H1 (cell line): ENCODE data around the gene CAPN10. TPM values are rescaled to one million over a fixed set of nuclear protein-coding genes. Genes with fewer than 3 reads are reported as not detected.

Source experiments
- CTCF ChIA-PET: fragments of 300-600 bp; sonication (Branson Sonifier 250); formaldehyde crosslinking; loops from one replicate; lab custom pipeline; 2021; ENCODE audit not compliant: partially characterized antibody; lab: Charles Lee
- POLR2A ChIA-PET: fragments of 300-600 bp; sonication (Branson Sonifier 250); formaldehyde crosslinking; loops from one replicate; lab custom pipeline; 2021; ENCODE audit warnings: inconsistent platforms; ENCODE audit not compliant: partially characterized antibody; lab: Charles Lee
- DNase-seq, 2 experiments: peaks; one replicate each; pipeline versions ENCODE4 v3.0.0 to v3.0.0-alpha.2; 2010 to 2022; ENCODE audit warnings: low spot score in 2 of 2, low read depth in 1 of 2, mixed read lengths in 1 of 2
- FAIRE-seq: peaks from 2 replicates; lab custom pipeline; 2011; peaks lifted over from hg19 to GRCh38; lab: Jason Lieb, UNC
- H2AFZ ChIP-seq: 2 replicates; pipeline ENCODE4 v1.8.1; 2012; ENCODE audit warnings: low read length, inconsistent platforms
- H2AK5ac ChIP-seq: 2 replicates; pipeline ENCODE4 v1.6.1; 2013; ENCODE audit warnings: low read depth, low read length
- H2BK120ac ChIP-seq: replicated peaks from 2 replicates; pipeline ENCODE3; 2013; ENCODE audit warnings: low read depth, low read length, inconsistent platforms
- H2BK12ac ChIP-seq: 2 replicates; pipeline ENCODE4 v1.6.1; 2013; ENCODE audit warnings: low read depth, low read length
- H2BK15ac ChIP-seq: 2 replicates; pipeline ENCODE4 v1.6.1; 2013; ENCODE audit warnings: low read length
- H2BK20ac ChIP-seq: 2 replicates; pipeline ENCODE4 v1.6.1; 2013; ENCODE audit warnings: low read length
- H2BK5ac ChIP-seq: 2 replicates; pipeline ENCODE4 v1.6.1; 2013; ENCODE audit warnings: low read depth, low read length
- H3K14ac ChIP-seq: 2 replicates; pipeline ENCODE4 v1.6.1; 2013; ENCODE audit warnings: inconsistent platforms; ENCODE audit not compliant: insufficient read length
- H3K18ac ChIP-seq: 2 replicates; pipeline ENCODE4 v1.6.1; 2013; ENCODE audit warnings: low read length; ENCODE audit errors: extremely low read depth
- H3K23ac ChIP-seq: 2 replicates; pipeline ENCODE4 v1.6.1; 2013; ENCODE audit warnings: inconsistent platforms; ENCODE audit not compliant: insufficient read length
- H3K23me2 ChIP-seq: 2 replicates; pipeline ENCODE4 v1.6.1; 2013; ENCODE audit warnings: low read depth, low read length
- H3K27ac ChIP-seq: 2 replicates; pipeline ENCODE4 v1.6.1; 2011; ENCODE audit warnings: low read depth, low read length, inconsistent platforms
- H3K27me3 ChIP-seq, 4 experiments: replicated peaks in 1 of 4; 1 replicate in 1 of 4; 2 replicates in 3 of 4; pipeline versions ENCODE4 v1.6.1 to v1.8.1; 2011 to 2013; ENCODE audit warnings: low read length in 3 of 4, mild to moderate bottlenecking in 3 of 4, inconsistent platforms in 2 of 4, mixed read lengths in 2 of 4, moderate library complexity in 1 of 4; ENCODE audit not compliant: control insufficient read depth in 3 of 4, insufficient read depth in 3 of 4; ENCODE audit errors: extremely low read depth in 1 of 4
- H3K36me3 ChIP-seq, 4 experiments: 2 replicates each; pipeline versions ENCODE4 v1.6.1 to v1.8.1; 2011 to 2013; ENCODE audit warnings: mild to moderate bottlenecking in 4 of 4, low read length in 3 of 4, moderate library complexity in 2 of 4, control low read depth in 1 of 4, inconsistent platforms in 1 of 4; ENCODE audit not compliant: insufficient read depth in 4 of 4, control insufficient read depth in 2 of 4
- H3K4ac ChIP-seq: replicated peaks from 2 replicates; pipeline ENCODE3; 2013; ENCODE audit warnings: low read length, low read depth, mixed read lengths, inconsistent platforms; ENCODE audit not compliant: insufficient read length
- H3K4me1 ChIP-seq, 4 experiments: replicated peaks in 1 of 4; 1 replicate in 1 of 4; 2 replicates in 3 of 4; pipeline versions ENCODE4 v1.6.1 to v1.8.1; 2011 to 2013; ENCODE audit warnings: low read length in 3 of 4, inconsistent platforms in 2 of 4, mixed read lengths in 1 of 4; ENCODE audit not compliant: insufficient read depth in 4 of 4, control insufficient read depth in 3 of 4
- H3K4me2 ChIP-seq, 2 experiments: 2 replicates each; pipeline versions ENCODE4 v1.6.1 to v1.8.1; 2011 to 2013; ENCODE audit warnings: low read depth in 2 of 2, low read length in 2 of 2, control low read depth in 1 of 2, inconsistent platforms in 1 of 2, mild to moderate bottlenecking in 1 of 2; ENCODE audit not compliant: insufficient read depth in 1 of 2
- H3K4me3 ChIP-seq, 4 experiments: fragments of 200-600, 300-600 bp in 1 of 4; sonication (generic), shearing (Covaris generic), sonication (Bioruptor Twin) in 1 of 4; 2 replicates each; pipeline versions ENCODE4 v1.5.1 to v1.8.1; 2011 to 2016; ENCODE audit warnings: low read length in 4 of 4, low read depth in 3 of 4, control low read depth in 2 of 4, inconsistent platforms in 2 of 4, mild to moderate bottlenecking in 2 of 4, mixed read lengths in 1 of 4, moderate library complexity in 1 of 4; ENCODE audit not compliant: insufficient read depth in 2 of 4; ENCODE audit errors: extremely low read depth in 1 of 4
- H3K56ac ChIP-seq: replicated peaks from 2 replicates; pipeline ENCODE3; 2013; ENCODE audit warnings: low read depth, mild to moderate bottlenecking, mixed read lengths, low read length, inconsistent platforms; ENCODE audit not compliant: insufficient read length
- H3K79me1 ChIP-seq: 2 replicates; pipeline ENCODE4 v1.6.1; 2013; ENCODE audit warnings: low read depth, low read length, control low read depth
- H3K79me2 ChIP-seq, 2 experiments: 2 replicates each; pipeline versions ENCODE4 v1.6.1 to v1.8.1; 2012 to 2013; ENCODE audit warnings: low read length in 2 of 2, mild to moderate bottlenecking in 2 of 2, inconsistent platforms in 1 of 2; ENCODE audit not compliant: insufficient read depth in 2 of 2, control insufficient read depth in 1 of 2
- H3K9ac ChIP-seq, 4 experiments: replicated peaks in 1 of 4; 1 replicate in 1 of 4; 2 replicates in 3 of 4; pipeline versions ENCODE4 v1.6.1 to v1.8.1; 2011 to 2013; ENCODE audit warnings: low read depth in 3 of 4, low read length in 3 of 4, control low read depth in 2 of 4, mild to moderate bottlenecking in 2 of 4, moderate library complexity in 2 of 4, inconsistent platforms in 1 of 4; ENCODE audit errors: extremely low read depth in 1 of 4
- H3K9me3 ChIP-seq, 2 experiments: 2 replicates each; pipeline versions ENCODE4 v1.6.1 to v1.8.1; 2012 to 2013; ENCODE audit warnings: mild to moderate bottlenecking in 2 of 2, moderate library complexity in 2 of 2, control low read depth in 1 of 2, inconsistent platforms in 1 of 2, low read depth in 1 of 2, low read length in 1 of 2, mixed read lengths in 1 of 2; ENCODE audit not compliant: insufficient read depth in 2 of 2
- H4K20me1 ChIP-seq, 2 experiments: replicated peaks in 1 of 2; 2 replicates each; pipeline versions ENCODE3 to v1.8.1; 2011 to 2013; ENCODE audit warnings: inconsistent platforms in 2 of 2, low read length in 2 of 2, mild to moderate bottlenecking in 1 of 2; ENCODE audit not compliant: insufficient read depth in 2 of 2, control insufficient read depth in 1 of 2
- H4K5ac ChIP-seq: 2 replicates; pipeline ENCODE4 v1.6.1; 2013; ENCODE audit warnings: low read length, low read depth, mixed read lengths, inconsistent platforms; ENCODE audit not compliant: insufficient read length
- H4K8ac ChIP-seq: 2 replicates; pipeline ENCODE4 v1.8.0; 2013; ENCODE audit warnings: mild to moderate bottlenecking, moderate library complexity, low read length, inconsistent platforms; ENCODE audit not compliant: insufficient read depth; ENCODE audit errors: extremely low read depth
- H4K91ac ChIP-seq: replicated peaks from 2 replicates; pipeline ENCODE3; 2013; ENCODE audit warnings: low read length, mixed read lengths, inconsistent platforms; ENCODE audit not compliant: insufficient read length
- ASH2L ChIP-seq: fragments of 200-600, 300-600 bp; sonication (generic); IDR thresholded peaks from one replicate; pipeline ENCODE4 v1.7.1; 2017; ENCODE audit warnings: low read length
- BCL11A ChIP-seq, 2 experiments: IDR thresholded peaks; one replicate each; pipeline ENCODE4 v1.6.1; 2011; ENCODE audit warnings: low read depth in 2 of 2, low read length in 2 of 2, mild to moderate bottlenecking in 2 of 2
- FOSL1 ChIP-seq: IDR thresholded peaks from 2 replicates; pipeline ENCODE4 v1.6.1; 2011; ENCODE audit warnings: mild to moderate bottlenecking, low read depth, low read length, moderate library complexity; ENCODE audit not compliant: insufficient read depth
- GABPA ChIP-seq: IDR thresholded peaks from 2 replicates; pipeline ENCODE4 v1.6.1; 2011; ENCODE audit warnings: mild to moderate bottlenecking, low read length, moderate library complexity, borderline replicate concordance; ENCODE audit not compliant: insufficient read depth
- KDM4A ChIP-seq: IDR thresholded peaks from one replicate; pipeline ENCODE4 v1.7.1; 2012; ENCODE audit warnings: low read depth, mild to moderate bottlenecking, moderate library complexity, low read length, inconsistent platforms; ENCODE audit not compliant: severe bottlenecking
- POLR2AphosphoS5 ChIP-seq: IDR thresholded peaks from 2 replicates; pipeline ENCODE4 v1.6.1; 2011; ENCODE audit warnings: low read depth, low read length
- RXRA ChIP-seq: IDR thresholded peaks from 2 replicates; pipeline ENCODE4 v1.6.1; 2011; ENCODE audit warnings: low read depth, mild to moderate bottlenecking, low read length, moderate library complexity; ENCODE audit not compliant: insufficient read depth
- SAP30 ChIP-seq: fragments of 300-600 bp; sonication (generic); IDR thresholded peaks from 2 replicates; pipeline ENCODE4 v1.7.1; 2012; ENCODE audit warnings: low read length, moderate library complexity, mild to moderate bottlenecking, inconsistent platforms; ENCODE audit not compliant: insufficient read depth, insufficient replicate concordance
- SRF ChIP-seq: IDR thresholded peaks from 2 replicates; pipeline ENCODE4 v1.6.1; 2011; ENCODE audit warnings: mild to moderate bottlenecking, low read depth, low read length, moderate library complexity
- TBP ChIP-seq: IDR thresholded peaks from 2 replicates; pipeline ENCODE4 v1.6.1; 2011; ENCODE audit warnings: low read depth, low read length, improper control_type of control experiment
- TCF12 ChIP-seq: IDR thresholded peaks from 2 replicates; pipeline ENCODE4 v1.6.1; 2011; ENCODE audit warnings: low read depth, mild to moderate bottlenecking, low read length
- YY1 ChIP-seq: IDR thresholded peaks from 2 replicates; pipeline ENCODE4 v1.6.1; 2011; ENCODE audit warnings: low read depth, mild to moderate bottlenecking, low read length
- WGBS, 2 experiments: shearing (Covaris generic) in 1 of 2; methylation state at CpG; one replicate each; pipeline versions ENCODE4 v1.1.6 to v1.1.7; 2013 to 2015; ENCODE audit warnings: low lambda C conversion rate in 2 of 2, mixed read lengths in 2 of 2, inconsistent platforms in 1 of 2, low coverage in 1 of 2, missing lambda C conversion rate in 1 of 2; ENCODE audit not compliant: insufficient replicate concordance in 2 of 2, insufficient coverage in 1 of 2, insufficient read length in 1 of 2; ENCODE audit errors: extremely low coverage in 1 of 2, missing lambda C conversion rate in 1 of 2; 5-methylcytosine and 5-hydroxymethylcytosine counted together
- polyA plus RNA-seq, 7 experiments: library from polyadenylated mRNA; depleted of rRNA in 3 of 7; stranded (reverse) in 5 of 7; unstranded in 2 of 7; fragments of >200 nt in 5 of 7; fragments of 200-250 nt in 2 of 7; gene quantifications; 1 replicate in 5 of 7; 2 replicates in 1 of 7; 4 replicates in 1 of 7; pipeline versions ENCODE4 v1.2.1 to v1.2.3, GENCODE V29; 2011 to 2013; ENCODE audit warnings: missing spikeins in 2 of 7, mixed read lengths in 2 of 7
- total RNA-seq: library from RNA; stranded (reverse); fragmentation: NEBNext Ultra II Directional; extraction: Animal tissue kit (Norgen Biotek cat#: 25700); gene quantifications from 2 replicates; pipeline ENCODE4 v1.2.1, GENCODE V29; 2021

The CAPN10 gene
- total and polyA plus RNA-seq, 2 of the 8 experiments (the other 6 are each of a cell fraction or from before 2014, with no cell fraction given), result 30.7 to 39.8 TPM

DNA sequence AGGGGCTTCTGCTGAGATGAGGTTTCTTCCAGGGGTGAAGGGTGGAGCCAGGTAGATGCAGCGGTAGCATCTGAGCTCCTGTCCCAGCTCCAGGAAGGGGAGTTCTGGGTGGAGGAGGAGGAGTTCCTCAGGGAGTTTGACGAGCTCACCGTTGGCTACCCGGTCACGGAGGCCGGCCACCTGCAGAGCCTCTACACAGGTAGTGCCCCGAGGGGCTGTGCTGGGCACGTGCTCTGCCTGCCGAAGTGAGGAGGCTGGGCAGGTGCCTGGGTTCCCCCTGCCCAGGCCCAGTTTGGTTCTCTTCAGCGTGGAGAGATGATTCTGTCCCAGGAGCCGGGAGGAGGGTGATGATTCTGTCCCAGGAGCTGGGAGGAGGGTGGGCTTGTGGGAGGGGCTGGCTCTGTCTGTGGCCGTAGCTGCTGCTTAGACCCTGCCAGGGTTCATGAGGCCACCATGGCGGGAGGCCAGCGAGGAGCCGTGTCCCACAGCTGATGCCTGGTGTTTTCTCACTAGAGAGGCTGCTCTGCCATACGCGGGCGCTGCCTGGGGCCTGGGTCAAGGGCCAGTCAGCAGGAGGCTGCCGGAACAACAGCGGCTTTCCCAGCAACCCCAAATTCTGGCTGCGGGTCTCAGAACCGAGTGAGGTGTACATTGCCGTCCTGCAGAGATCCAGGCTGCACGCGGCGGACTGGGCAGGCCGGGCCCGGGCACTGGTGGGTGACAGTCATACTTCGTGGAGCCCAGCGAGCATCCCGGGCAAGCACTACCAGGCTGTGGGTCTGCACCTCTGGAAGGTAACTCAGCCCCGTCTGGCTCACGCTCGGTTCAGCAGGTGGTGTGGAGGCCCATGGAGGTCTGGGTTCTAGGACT, 8.2 kb downstream of the CAPN10 start:
- Histone ChIP-seq H2BK5ac (no peak overlapping the region), H2BK12ac (no peak overlapping the region), H3K79me2 (peaks cover 0 to 7% of the 10 kb centered on the region in 2 experiments; a peak in 1 of 4 replicates), H3K79me1 (peaks cover 4% of the 10 kb centered on the region), H4K20me1 (peaks cover 3 to 19% of the 10 kb centered on the region in 2 experiments), H3K23ac (no peak overlapping the region), H3K27ac (no peak overlapping the region), H2AK5ac (no peak overlapping the region), H3K23me2 (no peaks in the 10 kb centered on the region), H3K4me3 (no peak overlapping the region), H3K9ac (no peak overlapping the region), H3K56ac (no peak overlapping the region), H3K27me3 (no peaks in the 10 kb centered on the region), H2AFZ (no peak overlapping the region), H2BK120ac (no peak overlapping the region), H2BK15ac (no peak overlapping the region), H3K4me1 (no peaks in the 10 kb centered on the region), H2BK20ac (no peak overlapping the region), H4K5ac (no peak overlapping the region), H3K9me3 (no peaks in the 10 kb centered on the region), H3K4me2 (no peak overlapping the region), H4K8ac (no peak overlapping the region), H3K4ac (no peak overlapping the region), H3K18ac (no peak overlapping the region), H4K91ac (no peak overlapping the region), H3K36me3 (peaks cover 0 to 12% (median 8%) of the 10 kb centered on the region in 4 experiments; a peak in 4 of 8 replicates), H3K14ac (no peak overlapping the region)
- no peak for TF ChIP-seq GABPA
- TF ChIP-seq SAP30, result no peak
- TF ChIP-seq TBP, result no peak
- no peak for TF ChIP-seq ASH2L
- TF ChIP-seq KDM4A, result no peak
- no peak for TF ChIP-seq RXRA
- TF ChIP-seq FOSL1, result no peak
- no peak for TF ChIP-seq YY1
- TF ChIP-seq POLR2AphosphoS5, result no peak
- TF ChIP-seq SRF, result no peak
- no peak for TF ChIP-seq BCL11A (IDR thresholded peaks at IDR 0.05; ENCODE audit: low read depth in 2 of 2, low read length in 2 of 2)
- no peak for TF ChIP-seq TCF12
- ChIA-PET CTCF (interaction anchor here (0.5 to 3.5 kb wide), 5 partner anchors 7 to 33 kb away, joined by 3 to 17 read pairs (median 5); partner anchors contain the start of gene CAPN10), POLR2A (interaction anchor here (1.0 to 2.1 kb wide), 2 partner anchors 9 to 120 kb away, joined by 3 to 13 read pairs; partner anchors contain the start of gene CAPN10)
- 85% methylated on average over 25 of the region's 34 CpGs; no CpG with 5 or more reads in 1 of the 2 experiments for WGBS, 2 experiments
- no peak for DNase-seq
- no peak for FAIRE-seq
